Posterior vena cava (tissue), 2 donors: ENCODE results near the gene INSR. TPM values are rescaled to one million over a fixed set of nuclear protein-coding genes. Genes with fewer than 3 reads are reported as not detected.
"Not testable (repeated sequence)": the region's sequence is repeated elsewhere in the genome, so short reads cannot be mapped to it uniquely, and the experiment has no call there.

ENCODE experiments used
- DNase-seq: peaks from one replicate; pipeline ENCODE4 v3.0.0-alpha.2; 2020; ENCODE audit warnings: low spot score
- intact Hi-C, 2 donors: fragments of 100-400 bp; cut with DNase I; formaldehyde crosslinking; loops; one replicate each; pipeline versions ENCODE4 v1.14.1 to v1.14.2; 2022 to 2023
- long read RNA-seq, 2 donors: library from polyadenylated mRNA; unstranded; transcript quantifications; one replicate each; pipeline ENCODE4 v2.0.0, GENCODE V29; 2020 to 2021
- total RNA-seq, 2 donors: library from RNA; stranded (reverse); fragmentation: NEBNext Ultra II Directional; extraction: Animal tissue kit (Norgen Biotek cat#: 25700); gene quantifications; one replicate each; pipeline ENCODE4 v1.2.1, GENCODE V29; 2021
- donor health status: DM: yes; HTN: yes; CAD: no.
- donor health status: DM: yes; HTN: yes; CAD: no.

The INSR gene
- 10 to 100 TPM; 47.5 to 63.0 TPM for total RNA-seq
- long read RNA-seq, donor 1, partial matches to known transcripts: 9 of 15 reads
- long read RNA-seq, donor 1, other reads (novel, unspliced or antisense): 6 of 15 reads
- long read RNA-seq, donor 2, partial matches to known transcripts: 14 of 32 reads
- long read RNA-seq, donor 2, other reads (novel, unspliced or antisense): 18 of 32 reads

GRCh38 chr19:7293762-7294557, at the start of gene INSR:
Gene INSR, minus strand, starts transcription at chr19:7294414. Its CDS starts 523 bp downstream, at chr19:7293891.
- intact Hi-C loops: loop anchor here (2.0 to 10.0 kb wide), 3 partner anchors 49 to 139 kb away; no protein-coding TSS in a partner anchor

GRCh38 chr19:7342143-7342542, 47.9 kb upstream of the INSR start:
- intact Hi-C loops: loop anchor here in 1 of 2 donors (5.0 kb wide), 1 partner anchor 240 kb away; no protein-coding TSS in a partner anchor

More at GRCh38 chr19:7293762-7294557, at the start of gene INSR:
- peak; percentile 96 for DNase-seq

GRCh38 chr19:7340959-7341837, 47.0 kb upstream of the INSR start:
- intact Hi-C loops: loop anchor here (2.0 to 5.0 kb wide), 3 partner anchors 190 to 239 kb away; no protein-coding TSS in a partner anchor

More at GRCh38 chr19:7342143-7342542, 47.9 kb upstream of the INSR start:
- DNase-seq: no peak

GRCh38 chr19:7337380-7338194, 43.4 kb upstream of the INSR start:
- no peak for DNase-seq
- intact Hi-C loops: no loop called here

More at GRCh38 chr19:7340959-7341837, 47.0 kb upstream of the INSR start:
- peak; percentile 94 for DNase-seq

GRCh38 chr19:7336321-7336973, 42.2 kb upstream of the INSR start:
- intact Hi-C loops: no loop called here
- no peak for DNase-seq

GRCh38 chr19:7333198-7334118, 39.2 kb upstream of the INSR start:
- intact Hi-C loops: no loop called here
- DNase-seq: peak; percentile 83

GRCh38 chr19:7331446-7331845, 37.2 kb upstream of the INSR start:
- DNase-seq: no peak
- intact Hi-C loops: no loop called here

GRCh38 chr19:7328647-7329046, 34.4 kb upstream of the INSR start:
- DNase-seq: no peak
- intact Hi-C loops: no loop called here

GRCh38 chr19:7327802-7328201, 33.6 kb upstream of the INSR start:
- no peak for DNase-seq
- intact Hi-C loops: no loop called here

- DNase-seq: no peak
- intact Hi-C loops: no loop called here
Observed at GRCh38 chr19:7326105-7326877, 32.1 kb upstream of the INSR start.

- intact Hi-C loops: no loop called here
- DNase-seq: no peak
Observed at GRCh38 chr19:7318176-7318575, 24.0 kb upstream of the INSR start.

GRCh38 chr19:7312816-7313215, 18.6 kb upstream of the INSR start:
- no peak for DNase-seq

GRCh38 chr19:7311911-7312310, 17.7 kb upstream of the INSR start:
- intact Hi-C loops: no loop called here
- DNase-seq: no peak

More at GRCh38 chr19:7312816-7313215, 18.6 kb upstream of the INSR start:
- intact Hi-C loops: no loop called here

- intact Hi-C loops: not testable (repeated sequence)
Observed at GRCh38 chr19:7308327-7308726, 14.1 kb upstream of the INSR start.

GRCh38 chr19:7307590-7308218, 13.5 kb upstream of the INSR start:
- intact Hi-C loops: no loop called here
- DNase-seq: no peak

More at GRCh38 chr19:7308327-7308726, 14.1 kb upstream of the INSR start:
- DNase-seq: not testable (repeated sequence)

- intact Hi-C loops: no loop called here
- DNase-seq: no peak
Observed at GRCh38 chr19:7304200-7304599, 10.0 kb upstream of the INSR start.
